HG02610 (cell line): ENCODE measurements around the gene PHLDA1.
"Not testable (repeated sequence)": the region's sequence is repeated elsewhere in the genome, so short reads cannot be mapped to it uniquely, and the experiment has no call there.

Experiments used
- ATAC-seq: cut with Tn5 transposase; IDR thresholded peaks from one replicate; pipeline ENCODE4 v1.9.1; 2021; ENCODE audit warnings: mild to moderate bottlenecking, moderate library complexity; ENCODE audit not compliant: unreplicated experiment

Gene PHLDA1

DNA sequence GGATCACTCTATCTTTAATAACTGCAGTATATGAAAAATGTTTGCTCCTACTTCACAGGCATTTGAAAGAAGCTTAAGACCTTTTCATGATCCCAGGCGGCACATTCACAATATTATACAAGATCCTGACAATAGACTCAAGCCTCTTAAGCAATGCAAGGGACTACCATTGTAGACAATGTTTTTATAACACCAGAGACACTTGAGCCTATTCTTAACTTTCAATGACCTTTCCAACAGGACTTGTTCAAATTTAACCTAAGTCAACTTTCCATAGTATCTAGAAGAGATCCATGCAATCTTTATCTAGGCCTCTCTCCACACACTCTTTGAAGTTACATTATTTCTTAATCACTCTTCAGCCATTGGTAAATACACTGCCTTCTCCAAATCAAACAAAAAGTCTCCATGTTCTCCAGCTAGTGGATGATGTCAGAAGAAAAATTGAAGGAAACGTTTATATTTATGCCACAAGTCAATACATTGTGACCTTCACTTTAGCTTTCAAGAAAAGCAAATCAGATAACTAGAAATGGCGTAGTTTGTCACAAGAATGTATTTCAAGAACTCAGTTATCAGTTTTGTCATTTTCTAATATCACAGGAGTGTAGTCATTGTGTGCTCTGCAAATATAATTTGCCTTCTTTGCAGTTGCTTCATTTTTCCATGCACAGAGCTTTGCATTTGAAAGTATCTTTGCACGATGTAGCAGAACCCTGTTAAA, 41.2 kb downstream of the PHLDA1 start:
- ATAC-seq: no peak

DNA sequence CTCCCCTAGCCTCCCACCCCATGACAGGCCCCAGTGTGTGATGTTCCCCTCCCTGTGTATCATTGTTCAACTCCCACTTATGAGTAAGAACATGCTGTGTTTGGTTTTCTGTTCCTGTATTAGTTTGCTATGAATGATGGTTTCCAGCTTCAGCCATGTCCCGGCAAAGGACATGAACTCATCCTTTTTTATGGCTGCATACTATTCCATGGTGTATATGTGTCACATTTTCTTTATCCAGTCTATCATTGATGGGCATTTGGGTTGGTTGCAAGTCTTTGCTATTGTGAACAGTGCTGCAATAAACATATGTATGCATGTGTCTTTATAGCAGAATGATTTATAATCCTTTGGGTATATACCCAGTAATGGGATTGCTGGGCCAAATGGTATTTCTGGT, 43.9 kb downstream of the PHLDA1 start:
- ATAC-seq: not testable (repeated sequence)

DNA sequence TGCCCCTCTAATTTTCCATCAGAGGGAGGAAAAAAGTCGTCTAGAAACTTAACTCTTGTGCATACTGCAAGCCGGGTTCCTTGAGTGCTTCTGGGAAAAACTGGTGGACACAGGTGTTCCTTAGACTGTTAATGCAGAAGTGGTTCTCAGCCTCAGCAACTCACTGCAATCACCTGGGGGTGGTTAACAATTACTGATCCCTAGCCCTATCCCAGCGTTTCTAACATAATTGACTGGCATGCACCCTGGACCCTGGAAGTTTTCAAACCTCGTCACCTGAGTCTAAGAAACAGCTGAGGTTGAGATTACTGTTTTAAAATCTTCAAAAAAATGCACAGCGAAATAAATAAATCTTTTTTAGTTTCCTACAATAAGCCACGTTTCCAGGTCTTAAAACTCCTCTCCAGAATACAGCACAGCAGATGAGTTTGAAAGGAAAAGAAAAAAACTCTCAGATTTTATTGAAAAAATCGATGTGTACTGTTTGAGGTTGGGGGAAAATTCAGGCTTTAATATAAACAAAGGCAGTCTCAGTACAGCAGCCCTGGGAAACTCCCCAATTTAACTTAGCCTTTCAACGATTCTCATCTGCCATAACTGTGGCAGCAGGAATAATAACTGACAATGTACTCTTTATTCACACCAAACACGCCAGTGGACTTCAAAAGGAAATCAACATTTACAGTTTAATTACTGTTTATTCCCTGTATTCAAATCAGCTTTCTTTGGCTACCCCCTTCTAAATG, 45.4 kb downstream of the PHLDA1 start:
- no peak for ATAC-seq

DNA sequence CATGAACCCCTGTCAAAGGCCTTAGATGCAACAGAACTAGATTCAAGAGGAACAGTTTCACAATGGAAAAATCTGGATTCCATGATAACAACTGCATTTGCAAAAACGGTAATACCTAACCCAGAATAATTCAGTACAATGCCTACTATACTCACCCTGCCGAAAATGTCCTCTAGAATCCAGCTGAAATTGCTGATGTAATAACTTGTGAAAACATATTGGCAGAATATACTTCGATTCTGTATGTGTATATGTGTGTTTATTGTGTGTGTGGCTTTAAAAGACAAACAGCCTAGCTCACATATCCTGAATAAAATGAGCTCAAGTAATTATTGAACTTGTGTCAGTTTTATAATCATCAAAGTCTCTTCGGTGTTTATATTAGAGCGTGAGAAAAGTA, 46.0 kb downstream of the PHLDA1 start:
- no peak for ATAC-seq

DNA sequence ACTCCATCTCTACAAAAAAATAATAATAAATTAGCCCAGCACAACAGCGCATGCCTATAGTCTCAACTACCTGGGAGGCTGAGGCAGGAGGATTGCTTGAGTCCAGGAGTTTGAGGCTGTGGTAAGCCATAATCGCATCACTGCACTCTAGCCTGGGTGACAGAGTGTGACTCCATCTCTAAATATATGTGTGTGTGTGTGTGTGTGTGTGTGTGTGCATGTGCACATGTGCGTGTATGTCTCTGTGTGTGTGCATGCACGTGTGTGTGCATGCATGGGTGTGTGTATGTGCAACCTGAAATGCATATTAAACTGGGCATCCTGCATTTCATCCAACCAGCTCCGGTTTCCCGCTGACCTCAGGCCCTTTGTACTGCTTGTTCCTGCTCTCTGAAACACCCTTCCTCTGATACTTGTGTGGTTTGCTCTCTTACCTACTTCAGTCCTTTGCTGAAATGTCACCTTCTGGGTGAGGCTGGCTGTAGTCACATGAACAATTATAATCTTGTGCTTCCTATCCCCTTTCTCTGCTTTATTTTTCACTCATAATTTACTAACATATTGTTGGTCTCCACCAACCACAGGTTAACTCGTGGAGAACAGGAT, 46.9 kb downstream of the PHLDA1 start:
- ATAC-seq: no peak

DNA sequence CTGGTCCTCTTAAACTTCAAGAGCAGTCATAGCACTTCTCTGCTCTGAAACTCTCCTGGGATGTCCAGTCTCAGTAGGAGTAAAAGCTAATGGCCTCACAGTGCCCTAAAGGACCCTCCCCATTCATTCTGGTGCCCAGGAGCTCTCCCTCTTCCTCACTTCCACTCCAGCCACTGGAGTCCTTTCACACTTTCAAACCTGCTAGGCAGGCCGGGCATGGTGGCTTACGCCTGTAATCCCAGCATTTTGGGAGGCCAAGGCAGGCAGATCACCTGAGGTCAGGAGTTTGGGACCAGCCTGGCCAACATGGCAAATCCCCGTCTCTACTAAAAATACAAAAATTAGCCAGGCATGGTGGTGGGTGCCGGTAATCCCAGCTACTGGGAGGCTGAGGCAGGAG, 47.7 kb downstream of the PHLDA1 start:
- ATAC-seq: not testable (repeated sequence)

DNA sequence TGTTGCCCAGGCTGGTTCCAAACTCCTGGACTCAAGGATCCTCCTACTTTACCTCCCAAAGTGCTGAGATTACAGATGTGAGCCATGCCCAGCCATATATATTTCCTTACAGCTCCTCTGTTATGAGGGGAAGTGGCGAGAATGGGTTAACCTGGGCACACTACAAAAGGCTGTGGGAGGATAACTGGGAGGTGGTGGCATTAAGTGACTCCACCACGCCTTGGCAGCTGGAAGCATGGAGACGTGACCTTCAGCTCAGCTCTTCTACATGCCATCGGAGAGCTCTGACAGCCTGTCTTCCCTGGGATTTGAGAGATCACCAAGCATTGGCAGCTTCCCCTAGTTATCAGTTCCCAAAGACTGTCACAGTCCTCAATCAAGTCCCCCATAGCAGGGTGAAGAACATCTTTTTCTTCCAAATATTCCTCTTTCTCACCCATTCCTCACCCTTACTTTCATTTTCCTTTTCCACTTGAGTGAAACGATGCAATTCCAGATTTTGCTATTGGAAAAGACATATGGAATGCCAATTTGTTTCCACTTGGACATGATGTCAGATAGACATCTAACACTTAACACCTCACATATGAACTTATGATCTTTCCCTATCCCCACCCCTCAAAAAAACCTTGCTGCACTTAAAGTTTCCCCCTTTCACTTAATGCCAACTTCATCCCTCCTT, 48.5 kb downstream of the PHLDA1 start:
- ATAC-seq: no peak

DNA sequence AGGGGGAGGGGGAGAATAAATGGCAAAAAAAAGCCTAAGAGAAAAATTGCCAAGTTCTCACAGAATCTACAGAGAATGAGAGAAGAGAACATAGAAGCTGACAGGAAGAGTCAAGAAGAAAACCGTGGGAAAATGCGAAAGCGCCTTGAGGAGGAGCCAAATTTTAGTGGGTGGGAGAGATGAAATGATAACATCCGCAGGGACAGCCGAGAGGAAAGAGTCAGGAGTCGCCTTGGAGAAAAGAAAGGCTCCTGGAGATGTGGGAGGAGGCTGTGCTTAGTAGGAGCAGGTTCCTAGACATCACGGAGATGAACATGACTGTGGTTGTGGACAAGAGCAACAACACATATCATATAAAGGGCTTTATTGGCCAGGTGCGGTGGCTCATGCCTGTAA, 49.4 kb downstream of the PHLDA1 start:
- ATAC-seq: no peak

DNA sequence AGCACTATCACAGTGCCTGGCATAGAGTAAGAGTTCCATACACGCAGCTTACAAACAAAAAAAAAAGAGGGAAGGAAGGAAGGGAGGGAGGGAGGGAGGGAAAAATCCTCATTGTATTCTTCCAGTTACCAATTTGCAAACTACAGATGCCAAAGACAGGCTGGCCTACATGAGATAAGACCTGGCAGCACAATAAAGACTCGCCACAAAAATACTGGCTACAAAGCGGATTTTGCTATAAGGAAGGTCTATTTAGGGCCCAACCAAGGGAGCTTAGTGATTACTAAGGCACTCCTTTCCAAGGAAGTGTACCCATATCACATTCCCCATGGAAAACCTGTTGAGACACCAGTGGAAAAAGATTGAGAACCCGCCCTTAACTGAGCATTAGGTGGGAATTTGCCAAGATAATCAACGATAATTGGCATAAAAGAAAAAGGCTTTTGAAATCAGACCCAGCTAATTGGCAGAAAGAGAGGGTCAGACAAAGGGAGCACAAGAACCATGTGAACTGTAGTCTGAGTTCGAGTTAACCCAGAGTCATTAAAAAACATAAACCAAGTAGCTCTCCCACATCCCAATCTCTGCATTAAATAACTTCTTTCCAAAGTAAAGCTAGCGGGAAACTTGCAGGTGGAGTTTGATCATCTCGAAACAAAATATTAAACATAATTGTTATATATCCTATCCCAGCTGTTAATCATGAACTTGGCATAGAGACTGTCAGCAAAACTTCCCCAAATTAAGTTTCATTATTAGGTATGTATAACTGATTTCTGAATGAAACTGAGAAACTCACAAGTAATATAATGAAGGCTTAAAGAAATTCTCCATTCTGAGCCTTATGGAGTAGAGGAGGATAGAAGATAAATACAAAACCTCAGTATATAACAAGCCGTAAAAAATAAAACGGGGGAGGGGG, 50.1 kb downstream of the PHLDA1 start:
- peak; percentile 52 for ATAC-seq

DNA sequence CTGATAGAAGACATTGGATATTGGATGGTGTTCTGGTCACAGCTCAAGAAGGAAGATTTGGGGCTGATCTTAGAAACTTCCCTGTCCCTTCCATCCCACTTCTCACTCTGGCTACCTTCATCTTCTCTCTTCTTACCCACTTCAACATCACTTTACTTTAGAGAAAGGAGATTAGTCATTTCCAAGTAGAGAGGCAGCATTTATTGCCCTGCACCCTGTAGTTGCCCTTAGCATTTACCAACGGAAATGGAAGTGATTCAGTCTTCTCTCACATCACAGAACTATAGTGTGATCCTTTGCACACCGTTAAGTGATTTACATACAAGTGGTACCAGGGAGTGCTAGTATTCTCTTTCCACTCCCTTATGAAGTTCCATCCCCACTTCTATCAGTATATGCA, 52.4 kb downstream of the PHLDA1 start:
- ATAC-seq: no peak

DNA sequence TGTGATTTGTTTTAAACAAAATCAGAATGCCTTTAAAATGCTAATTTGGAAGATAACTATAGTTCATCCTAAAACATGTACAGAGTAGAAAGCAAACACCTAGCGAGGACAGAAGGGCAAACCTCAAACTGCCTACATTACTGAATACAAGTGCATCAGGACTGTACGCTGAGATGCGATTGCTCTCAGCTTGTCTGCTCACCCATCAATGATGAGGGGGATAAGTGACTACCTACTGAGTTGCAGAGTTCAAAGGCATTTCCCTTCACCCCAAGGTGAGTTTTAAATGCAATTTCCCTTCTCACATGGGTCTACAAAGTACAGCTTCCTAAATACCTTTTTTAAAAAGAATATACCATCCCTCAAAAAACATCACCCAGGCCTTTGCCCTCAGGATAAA, 52.9 kb downstream of the PHLDA1 start:
- no peak for ATAC-seq

DNA sequence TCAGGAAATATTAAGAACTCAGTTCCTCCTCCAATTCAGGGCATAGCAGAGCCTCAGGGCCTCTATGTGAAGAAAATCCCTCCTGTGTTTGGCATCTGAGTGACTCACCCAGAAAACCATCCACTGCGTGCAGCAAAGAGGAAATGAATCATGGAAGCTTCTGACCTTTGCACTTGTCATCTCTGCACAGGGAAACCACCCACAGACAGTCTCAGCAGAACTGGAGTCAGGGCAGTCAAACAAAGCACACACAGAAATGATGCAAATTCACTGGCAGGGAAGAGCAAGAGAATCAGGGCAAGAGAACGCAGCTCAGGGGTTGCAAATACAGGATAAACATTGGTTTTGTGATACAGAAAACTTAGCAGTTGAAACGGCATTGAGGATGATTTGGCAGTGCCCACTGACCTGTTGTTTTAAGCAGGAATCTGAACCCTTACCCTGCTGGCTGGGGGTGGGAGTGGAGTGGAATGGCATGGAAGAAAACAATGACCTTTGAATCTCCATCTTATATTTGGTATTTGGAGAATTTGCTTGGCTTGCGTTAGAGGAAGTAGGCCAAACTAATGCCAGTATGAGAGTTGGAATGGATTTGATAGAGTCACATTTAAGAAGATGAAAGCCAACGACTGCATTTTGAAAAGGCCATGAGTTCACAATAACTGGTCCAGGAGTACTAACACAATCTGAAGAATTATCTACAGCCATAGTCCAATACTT, 53.5 kb downstream of the PHLDA1 start:
- ATAC-seq: peak; percentile 97

DNA sequence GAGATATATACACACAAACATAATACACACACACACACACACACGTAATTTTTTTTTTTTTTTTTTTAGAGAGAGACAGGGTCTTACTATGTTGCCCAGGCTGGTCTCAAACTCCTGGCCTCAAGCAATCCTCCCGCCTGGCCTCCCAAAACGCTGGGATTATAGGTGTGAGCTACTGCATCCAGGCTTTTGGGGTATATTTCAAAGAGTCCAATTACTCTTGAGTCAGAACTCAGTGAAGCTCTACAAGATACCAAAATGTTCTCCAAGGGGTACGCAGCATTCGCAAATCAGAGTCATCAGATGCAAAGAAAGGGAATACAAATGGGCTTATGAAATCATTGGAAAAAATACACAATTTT, 54.0 kb downstream of the PHLDA1 start:
- ATAC-seq: peak; percentile 3

DNA sequence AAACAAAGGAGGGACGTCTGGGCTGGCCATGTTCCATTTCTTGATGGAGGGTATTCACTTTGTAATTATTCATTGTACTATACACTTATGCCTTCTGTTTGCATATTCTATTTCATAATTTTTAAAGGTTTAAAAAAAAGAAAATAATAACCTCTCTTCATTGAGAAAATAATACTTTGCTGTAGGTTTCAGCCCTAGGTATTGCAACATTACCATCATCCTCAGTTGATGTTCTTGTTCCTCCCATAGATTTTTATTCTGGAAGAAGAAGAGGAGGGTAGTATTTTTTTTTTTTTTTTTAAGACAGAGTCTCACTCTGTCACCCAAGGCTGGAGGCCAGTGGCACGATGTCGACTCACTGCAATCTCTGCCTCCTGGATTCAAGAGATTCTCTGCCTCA, 54.7 kb downstream of the PHLDA1 start:
- ATAC-seq: no peak

DNA sequence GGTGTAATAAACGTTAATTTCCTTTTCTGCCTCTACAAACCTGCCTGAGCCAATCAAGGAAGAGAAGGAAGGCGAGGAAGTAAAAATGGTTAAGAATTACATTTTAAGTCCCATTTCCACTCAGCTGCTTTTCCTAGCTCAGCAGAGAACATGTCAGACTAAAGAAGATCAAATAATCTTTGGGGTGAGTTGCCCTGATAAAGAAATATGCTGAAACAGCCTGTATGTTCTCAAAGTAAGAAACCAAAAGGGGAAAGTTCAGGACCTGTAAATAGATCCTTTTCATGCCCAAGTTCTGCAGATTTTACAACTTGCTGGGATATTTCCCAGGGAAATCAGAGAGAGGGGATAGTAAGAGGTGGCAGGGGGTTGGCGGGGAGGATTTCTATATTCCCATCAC, 55.5 kb downstream of the PHLDA1 start:
- no peak for ATAC-seq

DNA sequence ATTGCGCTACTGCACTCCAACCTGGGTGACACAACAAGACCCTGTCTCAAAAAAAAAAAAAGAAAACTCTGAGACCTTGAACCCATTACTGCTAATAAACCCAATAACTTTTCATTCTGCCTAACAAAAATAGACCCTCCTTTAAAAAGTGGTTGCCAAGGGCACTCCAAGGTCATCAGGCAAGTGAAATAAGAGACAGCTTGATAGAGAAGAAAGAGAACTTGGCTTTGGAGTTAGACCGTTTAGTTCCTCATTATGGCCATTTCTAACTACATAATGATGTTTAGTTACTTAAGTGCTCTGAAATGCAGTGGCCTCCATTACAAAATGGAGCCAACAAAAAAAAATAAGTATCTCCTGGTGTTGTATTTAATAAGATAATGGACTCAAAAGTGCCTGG, 55.9 kb downstream of the PHLDA1 start:
- no peak for ATAC-seq
